ENCODE measurements around the gene MICOS13. TPM values are rescaled to one million over a fixed set of nuclear protein-coding genes. Genes with fewer than 3 reads are reported as not detected.
"Not testable (repeated sequence)": the region's sequence is repeated elsewhere in the genome, so short reads cannot be mapped to it uniquely, and the experiment has no call there.

MICOS13 gene
- polyA plus RNA-seq, 1 of the 3 experiments (the other 2 are of a cell fraction): 112 TPM

DNA sequence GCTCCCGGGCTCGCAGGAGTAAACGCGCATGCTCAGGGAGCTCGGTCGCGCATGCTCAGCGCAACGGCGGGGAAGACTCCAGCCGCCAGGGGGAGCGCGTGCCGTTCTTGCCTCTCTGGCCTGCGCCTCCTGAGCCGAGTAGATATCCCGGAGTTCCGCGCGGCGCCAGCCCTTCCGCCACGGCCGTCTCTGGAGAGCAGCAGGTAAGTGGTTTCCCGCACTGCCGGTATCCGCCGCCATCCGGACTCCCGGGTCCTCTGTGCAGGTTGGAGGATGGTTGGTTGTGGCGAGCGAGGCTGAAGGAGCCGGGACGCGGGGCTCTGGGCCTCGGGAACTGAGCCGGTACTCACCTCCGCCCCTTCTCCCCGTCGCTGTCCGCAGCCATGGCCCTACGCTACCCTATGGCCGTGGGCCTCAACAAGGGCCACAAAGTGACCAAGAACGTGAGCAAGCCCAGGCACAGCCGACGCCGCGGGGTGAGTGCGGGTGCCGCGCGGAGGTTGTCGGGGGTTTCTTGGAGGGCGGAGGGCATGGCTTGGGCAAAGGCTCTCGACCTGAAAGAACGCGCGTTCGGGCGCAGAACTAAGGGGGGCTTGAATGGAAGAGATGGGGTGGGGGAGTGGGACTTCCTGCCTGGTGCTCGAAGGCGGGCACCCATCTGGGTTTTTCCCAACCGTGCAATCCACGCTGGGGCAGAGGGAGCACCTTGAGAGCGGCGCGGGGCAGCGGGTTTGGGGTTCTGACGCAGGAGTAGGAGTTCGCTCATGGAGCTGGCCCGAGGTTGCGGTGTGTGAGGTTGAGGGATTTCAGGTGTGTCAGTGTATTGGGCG is 10.0 kb upstream of the MICOS13 start, which contains the start of gene RPL36 (continued):
- TF ChIP-seq PBX3 (IDR thresholded peaks at IDR 0.05) (peak; percentile 32; the same call in 1 of the 2 replicates), TCF12 (IDR thresholded peaks at IDR 0.05) (peak; percentile 5; the same call in 1 of the 2 replicates), GABPA (IDR thresholded peaks at IDR 0.05; ENCODE audit: low read depth) (peak; percentile 70), POLR2AphosphoS5 (IDR thresholded peaks at IDR 0.05; ENCODE audit: low read depth, low read length) (peak; percentile 99), FOSL2 (IDR thresholded peaks at IDR 0.05; ENCODE audit: borderline replicate concordance, low read depth) (no peak), JUND (IDR thresholded peaks at IDR 0.05) (no peak), NFIC (IDR thresholded peaks at IDR 0.05; ENCODE audit: borderline replicate concordance) (no peak), RFX5 (IDR thresholded peaks at IDR 0.05; ENCODE audit: low read length) (no peak)

- H3K27ac ChIP-seq (ENCODE audit: low read depth in 2 of 2, low read length in 1 of 2); H3K9me2 ChIP-seq; H3K9ac ChIP-seq; DNase-seq; H3K4me3 ChIP-seq (ENCODE audit: low read depth in 2 of 2, low read length in 1 of 2); H3K4me2 ChIP-seq; H3K9me3 ChIP-seq; H2AFZ ChIP-seq (ENCODE audit: low read depth); POLR2A ChIA-PET; H3K27me3 ChIP-seq (ENCODE audit: insufficient read depth): not testable (repeated sequence)
- H3F3A ChIP-seq (replicated peaks; ENCODE audit: insufficient read depth): peaks cover 41% of the 10 kb centered on the region
- CTCF ChIA-PET: interaction anchor here (0.6 to 3.8 kb wide), 11 partner anchors 9 to 1417 kb away, joined by 3 to 31 read pairs (median 4); partner anchors contain the start of genes CATSPERD and LONP1
- 91% methylated on average over 13 of the region's 13 CpGs for WGBS (ENCODE audit: low lambda C conversion rate)
- peaks cover 0 to 23% of the 10 kb centered on the region in 2 experiments; a peak in 1 of 4 replicates for H3K4me1 ChIP-seq (ENCODE audit: control insufficient read depth in 1 of 2, insufficient read depth in 2 of 2, low read depth in 1 of 2, low read length in 1 of 2)
- H3K36me3 ChIP-seq (replicated peaks in 1 of 2; ENCODE audit: control insufficient read depth in 1 of 2, insufficient read depth in 2 of 2, low read length in 1 of 2): peaks cover 4 to 17% of the 10 kb centered on the region in 2 experiments
- peaks cover 32% of the 10 kb centered on the region for H4K20me1 ChIP-seq (ENCODE audit: insufficient read depth)
- peaks cover 33% of the 10 kb centered on the region for H3K79me2 ChIP-seq (ENCODE audit: insufficient read depth)
These were observed 8.1 kb upstream of the MICOS13 start for GRCh38 chr19:5688262-5688881.

GRCh38 chr19:5687360-5688198 is 7.3 kb upstream of the MICOS13 start:
- H3K9ac ChIP-seq: no peak overlapping the region
- peaks cover 24% of the 10 kb centered on the region for H4K20me1 ChIP-seq (ENCODE audit: insufficient read depth)
- H3K4me2 ChIP-seq: peak overlapping the region; percentile 85; the same call in 1 of the 2 replicates
- H3K9me3 ChIP-seq: no peaks in the 10 kb centered on the region
- H3K27ac ChIP-seq (ENCODE audit: low read depth in 2 of 2, low read length in 1 of 2): no peak overlapping the region; a peak in 1 of 4 replicates
- peaks cover 3 to 10% of the 10 kb centered on the region in 2 experiments for H3K36me3 ChIP-seq (replicated peaks in 1 of 2; ENCODE audit: control insufficient read depth in 1 of 2, insufficient read depth in 2 of 2, low read length in 1 of 2)
- H3K9me2 ChIP-seq: no peaks in the 10 kb centered on the region
- peak; percentile 40 for DNase-seq
- TF ChIP-seq RCOR1 (IDR thresholded peaks at IDR 0.05; ENCODE audit: low read length) (no peak), FOXJ3 (CRISPR knock-in tag; IDR thresholded peaks at IDR 0.05) (no peak), MEF2A (IDR thresholded peaks at IDR 0.05; ENCODE audit: borderline replicate concordance, low read depth) (no peak), TEAD4 (IDR thresholded peaks at IDR 0.05; ENCODE audit: borderline replicate concordance, insufficient read depth) (no peak), MAX (IDR thresholded peaks at IDR 0.05; ENCODE audit: low read depth) (no peak), NRF1 (IDR thresholded peaks at IDR 0.05; ENCODE audit: low read depth, low read length) (no peak)
- TF ChIP-seq, protein P1, sequence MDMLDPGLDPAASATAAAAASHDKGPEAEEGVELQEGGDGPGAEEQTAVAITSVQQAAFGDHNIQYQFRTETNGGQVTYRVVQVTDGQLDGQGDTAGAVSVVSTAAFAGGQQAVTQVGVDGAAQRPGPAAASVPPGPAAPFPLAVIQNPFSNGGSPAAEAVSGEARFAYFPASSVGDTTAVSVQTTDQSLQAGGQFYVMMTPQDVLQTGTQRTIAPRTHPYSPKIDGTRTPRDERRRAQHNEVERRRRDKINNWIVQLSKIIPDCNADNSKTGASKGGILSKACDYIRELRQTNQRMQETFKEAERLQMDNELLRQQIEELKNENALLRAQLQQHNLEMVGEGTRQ (IDR thresholded peaks at IDR 0.05; ENCODE audit: borderline replicate concordance, low read depth, low read length): no peak
- POLR2A ChIA-PET: interaction anchor here (0.6 to 1.0 kb wide), 2 partner anchors 27 to 65 kb away, joined by 3 read pairs; partner anchors contain the start of genes SAFB and SAFB2
- 95% methylated on average over 27 of the region's 76 CpGs for WGBS (ENCODE audit: low lambda C conversion rate)
- peak overlapping the region in 1 of 2 experiments; percentile 68; a peak in 2 of 4 replicates for H3K4me3 ChIP-seq (ENCODE audit: low read depth in 2 of 2, low read length in 1 of 2)
- peaks cover 37% of the 10 kb centered on the region for H3F3A ChIP-seq (replicated peaks; ENCODE audit: insufficient read depth)
- CTCF ChIA-PET: interaction anchor here (0.6 to 1.9 kb wide), 14 partner anchors 10 to 1417 kb away, joined by 3 to 14 read pairs (median 4); partner anchors contain the start of genes CATSPERD, LONP1, SAFB and SAFB2
- H3K27me3 ChIP-seq (ENCODE audit: insufficient read depth): no peaks in the 10 kb centered on the region
- H3K79me2 ChIP-seq (ENCODE audit: insufficient read depth): peaks cover 25% of the 10 kb centered on the region
- H2AFZ ChIP-seq (ENCODE audit: low read depth): no peak overlapping the region
- peaks cover 0 to 15% of the 10 kb centered on the region in 2 experiments; a peak in 1 of 4 replicates for H3K4me1 ChIP-seq (ENCODE audit: control insufficient read depth in 1 of 2, insufficient read depth in 2 of 2, low read depth in 1 of 2, low read length in 1 of 2)

All from SK-N-SH (cell line).